ENCODE data around the gene SMAD3.

DNA sequence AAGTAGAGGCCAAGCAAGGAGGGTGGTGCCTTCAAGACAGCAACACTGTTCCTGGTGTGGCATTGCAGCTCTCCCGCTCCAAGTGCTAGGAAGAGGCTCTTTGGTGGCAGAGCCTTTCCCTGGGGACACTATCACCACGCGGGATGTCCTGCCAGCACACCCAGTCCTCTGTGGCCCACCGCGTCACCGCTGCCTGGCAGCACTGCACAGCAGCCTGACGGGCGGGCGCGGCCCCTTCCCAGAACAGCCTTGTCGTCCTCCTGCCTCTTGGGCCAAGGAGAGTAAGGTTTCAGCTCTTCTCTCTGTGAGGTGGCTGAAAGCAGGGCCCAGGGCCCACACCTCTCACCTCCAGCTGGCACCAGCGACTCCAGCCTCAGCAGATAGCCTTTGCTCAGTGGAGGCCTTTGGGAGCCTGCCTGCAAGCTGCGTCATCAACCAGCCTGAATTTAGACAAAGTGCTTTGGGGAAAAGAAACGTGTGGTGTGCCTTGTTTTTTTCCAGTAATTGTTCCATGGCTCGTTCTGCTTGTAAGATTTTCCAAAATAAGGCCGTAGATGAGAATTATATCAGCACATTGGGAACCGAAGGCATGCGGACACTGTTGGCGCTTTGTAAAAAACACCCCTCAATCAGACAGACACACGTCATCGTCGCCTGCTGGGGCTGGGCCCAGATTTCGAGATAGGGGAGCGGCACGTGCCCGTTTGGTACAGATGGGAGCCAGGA lies 124.1 kb downstream of the SMAD3 start:
- TF ChIP-seq CTCF (conservative IDR thresholded peaks at IDR 0.05; ENCODE audit: low read length) (no peak), EZH2phosphoT487 (IDR thresholded peaks at IDR 0.05; ENCODE audit: borderline replicate concordance, low read depth, low read length) (no peak)
